ENCODE measurements around the gene H3-3A. TPM values are rescaled to one million over a fixed set of nuclear protein-coding genes. Genes with fewer than 3 reads are reported as not detected.

The H3-3A gene
- polyA plus RNA-seq, 1 donor from 2014 or later = 2,124 TPM

GRCh38 chr1:226104671-226105121 lies 42.2 kb downstream of the H3-3A start:
- no peak overlapping the region for H3K9ac ChIP-seq (ENCODE audit: low read length)
- no peak overlapping the region for H3K4me2 ChIP-seq (ENCODE audit: low read length)
- H3K36me3 ChIP-seq (ENCODE audit: insufficient read depth, low read length) = no peaks in the 10 kb centered on the region
- H2AFZ ChIP-seq (ENCODE audit: low read depth, low read length) = no peak overlapping the region
- TF ChIP-seq REST (IDR thresholded peaks at IDR 0.05; ENCODE audit: borderline replicate concordance) (no peak), EP300 (conservative IDR thresholded peaks at IDR 0.05; ENCODE audit: poor library complexity, severe bottlenecking) (no peak), TAF1 (IDR thresholded peaks at IDR 0.05; ENCODE audit: low read depth) (no peak), MXI1 (conservative IDR thresholded peaks at IDR 0.05; ENCODE audit: poor library complexity, severe bottlenecking) (no peak), CTCF (IDR thresholded peaks at IDR 0.05; ENCODE audit: poor library complexity, severe bottlenecking) (no peak), RAD21 (conservative IDR thresholded peaks at IDR 0.05) (no peak), SMC3 (conservative IDR thresholded peaks at IDR 0.05; ENCODE audit: poor library complexity) (no peak), POLR2AphosphoS5 (IDR thresholded peaks at IDR 0.05) (no peak), EZH2 (IDR thresholded peaks at IDR 0.05; ENCODE audit: borderline replicate concordance, insufficient read depth, low read length, poor library complexity, severe bottlenecking) (no peak)
- H4K20me1 ChIP-seq (ENCODE audit: insufficient read depth) = no peaks in the 10 kb centered on the region
- H3F3A ChIP-seq (ENCODE audit: insufficient read depth, low read length, poor library complexity, severe bottlenecking) = no peaks in the 10 kb centered on the region
- no peaks in the 10 kb centered on the region for H3K27me3 ChIP-seq (ENCODE audit: insufficient read depth, low read depth, low read length)
- no peaks in the 10 kb centered on the region for H3K9me3 ChIP-seq (ENCODE audit: low read length)
- no peaks in the 10 kb centered on the region for H3K79me2 ChIP-seq (replicated peaks; ENCODE audit: insufficient read depth, low read length)
- H3K9me2 ChIP-seq (ENCODE audit: insufficient read depth, low read length) = no peaks in the 10 kb centered on the region
- H3K4me3 ChIP-seq (ENCODE audit: low read length) = no peak overlapping the region
- no peak overlapping the region for H3K27ac ChIP-seq (ENCODE audit: low read length)

- no peak overlapping the region for H3K27ac ChIP-seq (ENCODE audit: low read length)
- H3K4me2 ChIP-seq (ENCODE audit: low read length) = no peak overlapping the region
- H3K4me3 ChIP-seq (ENCODE audit: low read length) = no peak overlapping the region
- TF ChIP-seq EP300 (conservative IDR thresholded peaks at IDR 0.05; ENCODE audit: poor library complexity, severe bottlenecking) = no peak
- TF ChIP-seq RAD21 (conservative IDR thresholded peaks at IDR 0.05) = no peak
- no peak for TF ChIP-seq POLR2AphosphoS5 (IDR thresholded peaks at IDR 0.05)
- TF ChIP-seq TAF1 (IDR thresholded peaks at IDR 0.05; ENCODE audit: low read depth) = no peak
- TF ChIP-seq REST (IDR thresholded peaks at IDR 0.05; ENCODE audit: borderline replicate concordance) = no peak
- H3F3A ChIP-seq (ENCODE audit: insufficient read depth, low read length, poor library complexity, severe bottlenecking) = no peaks in the 10 kb centered on the region
- no peak overlapping the region for H2AFZ ChIP-seq (ENCODE audit: low read depth, low read length)
- H3K9me3 ChIP-seq (ENCODE audit: low read length) = no peaks in the 10 kb centered on the region
- no peaks in the 10 kb centered on the region for H3K79me2 ChIP-seq (replicated peaks; ENCODE audit: insufficient read depth, low read length)
- no peaks in the 10 kb centered on the region for H3K36me3 ChIP-seq (ENCODE audit: insufficient read depth, low read length)
- H3K9me2 ChIP-seq (ENCODE audit: insufficient read depth, low read length) = no peaks in the 10 kb centered on the region
- H3K27me3 ChIP-seq (ENCODE audit: insufficient read depth, low read depth, low read length) = no peaks in the 10 kb centered on the region
- H4K20me1 ChIP-seq (ENCODE audit: insufficient read depth) = no peaks in the 10 kb centered on the region
- no peak overlapping the region for H3K9ac ChIP-seq (ENCODE audit: low read length)
These were observed 45.2 kb downstream of the H3-3A start for GRCh38 chr1:226107471-226108460.

Measured in neural cell (in vitro differentiated cells).